ENCODE results near the gene ACADVL. TPM values are rescaled to one million over a fixed set of nuclear protein-coding genes. Genes with fewer than 3 reads are reported as not detected.

ACADVL gene
- total and polyA plus RNA-seq, 9 donors, result 277 to 638 (median 374) TPM

GRCh38 chr17:7266784-7267183 lies 47.0 kb downstream of the ACADVL start:
- no peak for DNase-seq
- peaks cover 7% of the 10 kb centered on the region for H3K27me3 ChIP-seq
- no peak overlapping the region for H3K27ac ChIP-seq
- H3K9me3 ChIP-seq, result no peaks in the 10 kb centered on the region
- H3K4me1 ChIP-seq (ENCODE audit: insufficient read depth), result peaks cover 7% of the 10 kb centered on the region
- no peaks in the 10 kb centered on the region for H3K36me3 ChIP-seq
- 16 to 41% (median 25%) methylated on average over 1 of the region's 1 CpG for WGBS, 3 donors
- intact Hi-C loops (cut with DNase I), result no loop called here
- TF ChIP-seq POLR2A (IDR thresholded peaks at IDR 0.05) (no peak), CTCF (IDR thresholded peaks at IDR 0.05) (no peak), EP300 (IDR thresholded peaks at IDR 0.05) (no peak)
- no peak overlapping the region for H3K4me3 ChIP-seq

MicroRNA genes within 50 kb of the gene (microRNA counts, 767-probe panel; counts per million panel counts)
- microRNA hsa-miR-324-3p, result 530 counts per million, percentile 78 among the panel's probes with 10 or more counts
- microRNA hsa-miR-324-5p, result 530 counts per million, percentile 78 among the panel's probes with 10 or more counts

Small RNA genes lying within 50 kb of the gene (microRNA-seq; reads per million reads assigned to microRNA genes)
- gene MIR324, result 248 to 397 (median 328) reads per million in 3 donors

Small RNA genes lying within 50 kb of the gene (small RNA-seq; reads per million reads assigned to genes)
- gene AC120057.4 (not detected), gene MIR324 (0.50 reads per million, percentile 11 among the genes with 10 or more reads in this experiment), gene RF00019 (not detected)

Other genes starting within 250 kb of the ACADVL start
Only the 30 nearest of the 33 such genes appear.
- 100 to 1,000 TPM in 6 of 7 donors, 10 to 100 TPM in 1; 80.1 to 211 (median 179) TPM for gene RNASEK, start 207.3 kb upstream of the ACADVL start, total RNA-seq
- 100 to 1,000 TPM; 192 to 295 TPM for gene RNASEK, start 207.3 kb upstream of the ACADVL start, polyA plus RNA-seq
- 10 to 100 TPM in 1 of 7 donors, 1 to 10 TPM in 4, under 1 TPM in 2; 0.46 to 13.9 (median 3.5) TPM for gene BCL6B, start 196.9 kb upstream of the ACADVL start, total RNA-seq
- gene BCL6B, start 196.9 kb upstream of the ACADVL start, polyA plus RNA-seq, result 10 to 100 TPM in 1 of 2 donors, 1 to 10 TPM in 1; 6.2 to 13.7 TPM
- gene SLC16A13, start 183.9 kb upstream of the ACADVL start, total RNA-seq, result 1 to 10 TPM in 4 of 7 donors, under 1 TPM in 3; 0.12 to 2.8 (median 1.2) TPM
- 1 to 10 TPM; 1.2 TPM for gene SLC16A13, start 183.9 kb upstream of the ACADVL start, polyA plus RNA-seq
- 10 to 100 TPM in 1 of 7 donors, 1 to 10 TPM in 5, not detected in 1; 1.2 to 14.4 (median 2.9) TPM for gene SLC16A11, start 175.8 kb upstream of the ACADVL start, total RNA-seq
- gene SLC16A11, start 175.8 kb upstream of the ACADVL start, polyA plus RNA-seq, result 1 to 10 TPM in 1 of 2 donors, not detected in 1; 3.9 TPM
- gene CLEC10A, start 139.7 kb upstream of the ACADVL start, total RNA-seq, result 1 to 10 TPM in 6 of 7 donors, under 1 TPM in 1; 0.98 to 2.9 (median 2.2) TPM
- 1 to 10 TPM; 3.5 to 9.4 TPM for gene CLEC10A, start 139.7 kb upstream of the ACADVL start, polyA plus RNA-seq
- under 1 TPM in 5 of 7 donors, not detected in 2; 0.20 to 0.72 (median 0.60) TPM for gene ASGR2, start 105.1 kb upstream of the ACADVL start, total RNA-seq
- gene ASGR2, start 105.1 kb upstream of the ACADVL start, polyA plus RNA-seq, result under 1 TPM; 0.24 to 0.37 TPM
- 1 to 10 TPM in 4 of 7 donors, under 1 TPM in 3; 0.63 to 3.3 (median 1.0) TPM for gene ASGR1, start 40.6 kb upstream of the ACADVL start, total RNA-seq
- gene ASGR1, start 40.6 kb upstream of the ACADVL start, polyA plus RNA-seq, result 1 to 10 TPM in 1 of 2 donors, under 1 TPM in 1; 0.20 to 1.3 TPM
- 10 to 100 TPM; 11.0 to 67.7 (median 34.5) TPM for gene DLG4, start 102 bp upstream of the ACADVL start, total RNA-seq
- gene DLG4, start 102 bp upstream of the ACADVL start, polyA plus RNA-seq, result 10 to 100 TPM; 25.1 to 27.8 TPM
- gene DVL2, start 14.6 kb downstream of the ACADVL start, total RNA-seq, result 10 to 100 TPM; 36.9 to 80.6 (median 61.3) TPM
- gene DVL2, start 14.6 kb downstream of the ACADVL start, polyA plus RNA-seq, result 10 to 100 TPM in 1 of 2 donors, 1 to 10 TPM in 1; 8.2 to 49.0 TPM
- gene PHF23, start 19.5 kb downstream of the ACADVL start, total RNA-seq, result 10 to 100 TPM; 19.4 to 57.7 (median 41.0) TPM
- 10 to 100 TPM; 23.3 to 42.5 TPM for gene PHF23, start 19.5 kb downstream of the ACADVL start, polyA plus RNA-seq
- gene GABARAP, start 22.5 kb downstream of the ACADVL start, total RNA-seq, result 1,000 to 10,000 TPM in 1 of 7 donors, 100 to 1,000 TPM in 6; 526 to 1,303 (median 619) TPM
- 1,000 to 10,000 TPM in 1 of 2 donors, 100 to 1,000 TPM in 1; 763 to 1,518 TPM for gene GABARAP, start 22.5 kb downstream of the ACADVL start, polyA plus RNA-seq
- 100 to 1,000 TPM in 5 of 7 donors, 10 to 100 TPM in 2; 42.3 to 136 (median 123) TPM for gene CTDNEP1, start 31.8 kb downstream of the ACADVL start, total RNA-seq
- gene CTDNEP1, start 31.8 kb downstream of the ACADVL start, polyA plus RNA-seq, result 100 to 1,000 TPM in 1 of 2 donors, 10 to 100 TPM in 1; 82.5 to 256 TPM
- 10 to 100 TPM; 18.7 to 55.7 (median 40.6) TPM for gene ELP5, start 32.3 kb downstream of the ACADVL start, total RNA-seq
- gene ELP5, start 32.3 kb downstream of the ACADVL start, polyA plus RNA-seq, result 10 to 100 TPM; 35.1 to 56.0 TPM
- 100 to 1,000 TPM in 1 of 7 donors, 1 to 10 TPM in 4, under 1 TPM in 1, not detected in 1; 0.53 to 102 (median 6.3) TPM for gene CLDN7, start 42.5 kb downstream of the ACADVL start, total RNA-seq
- gene CLDN7, start 42.5 kb downstream of the ACADVL start, polyA plus RNA-seq, result 1 to 10 TPM in 1 of 2 donors, under 1 TPM in 1; 0.27 to 1.1 TPM
- gene SLC2A4, start 61.8 kb downstream of the ACADVL start, total RNA-seq, result 1 to 10 TPM in 6 of 7 donors, under 1 TPM in 1; 0.83 to 9.8 (median 2.3) TPM
- gene SLC2A4, start 61.8 kb downstream of the ACADVL start, polyA plus RNA-seq, result 1 to 10 TPM; 3.4 to 4.1 TPM
- 1 to 10 TPM in 2 of 7 donors, under 1 TPM in 2, not detected in 3; 0.30 to 1.8 (median 0.98) TPM for gene YBX2, start 74.7 kb downstream of the ACADVL start, total RNA-seq
- under 1 TPM; 0.33 to 0.80 TPM for gene YBX2, start 74.7 kb downstream of the ACADVL start, polyA plus RNA-seq
- 100 to 1,000 TPM in 5 of 7 donors, 10 to 100 TPM in 2; 55.9 to 302 (median 229) TPM for gene EIF5A, start 87.7 kb downstream of the ACADVL start, total RNA-seq
- gene EIF5A, start 87.7 kb downstream of the ACADVL start, polyA plus RNA-seq, result 100 to 1,000 TPM; 182 to 258 TPM
- gene GPS2, start 95.4 kb downstream of the ACADVL start, total RNA-seq, result 10 to 100 TPM; 53.1 to 76.5 (median 59.3) TPM
- gene GPS2, start 95.4 kb downstream of the ACADVL start, polyA plus RNA-seq, result 100 to 1,000 TPM in 1 of 2 donors, 10 to 100 TPM in 1; 62.2 to 103 TPM
- 10 to 100 TPM; 11.2 to 48.0 (median 41.6) TPM for gene NEURL4, start 109.4 kb downstream of the ACADVL start, total RNA-seq
- 10 to 100 TPM in 1 of 2 donors, 1 to 10 TPM in 1; 9.6 to 32.8 TPM for gene NEURL4, start 109.4 kb downstream of the ACADVL start, polyA plus RNA-seq
- 1 to 10 TPM; 1.9 to 9.4 (median 5.5) TPM for gene ACAP1, start 116.6 kb downstream of the ACADVL start, total RNA-seq
- 1 to 10 TPM; 2.2 to 5.8 TPM for gene ACAP1, start 116.6 kb downstream of the ACADVL start, polyA plus RNA-seq
- 10 to 100 TPM in 5 of 7 donors, 1 to 10 TPM in 2; 5.1 to 12.9 (median 10.5) TPM for gene KCTD11, start 132.2 kb downstream of the ACADVL start, total RNA-seq
- 10 to 100 TPM; 10.4 to 12.5 TPM for gene KCTD11, start 132.2 kb downstream of the ACADVL start, polyA plus RNA-seq
- not detected for gene TMEM95, start 135.2 kb downstream of the ACADVL start, total RNA-seq
- gene TMEM95, start 135.2 kb downstream of the ACADVL start, polyA plus RNA-seq, result not detected
- gene TNK1, start 161.2 kb downstream of the ACADVL start, total RNA-seq, result 1 to 10 TPM; 5.0 to 8.3 (median 6.4) TPM
- 1 to 10 TPM in 1 of 2 donors, under 1 TPM in 1; 0.85 to 3.6 TPM for gene TNK1, start 161.2 kb downstream of the ACADVL start, polyA plus RNA-seq
- 10 to 100 TPM; 11.0 to 52.4 (median 33.8) TPM for gene PLSCR3, start 174.6 kb downstream of the ACADVL start, total RNA-seq
- gene PLSCR3, start 174.6 kb downstream of the ACADVL start, polyA plus RNA-seq, result 10 to 100 TPM in 1 of 2 donors, 1 to 10 TPM in 1; 7.1 to 40.9 TPM
- gene TMEM256, start 184.2 kb downstream of the ACADVL start, total RNA-seq, result 100 to 1,000 TPM in 2 of 7 donors, 10 to 100 TPM in 5; 57.0 to 133 (median 85.2) TPM
- 100 to 1,000 TPM in 1 of 2 donors, 10 to 100 TPM in 1; 44.0 to 128 TPM for gene TMEM256, start 184.2 kb downstream of the ACADVL start, polyA plus RNA-seq
- gene NLGN2, start 187.9 kb downstream of the ACADVL start, total RNA-seq, result 10 to 100 TPM; 11.4 to 76.2 (median 53.9) TPM
- 10 to 100 TPM; 16.9 to 30.2 TPM for gene NLGN2, start 187.9 kb downstream of the ACADVL start, polyA plus RNA-seq
- not detected for gene SPEM1, start 200.4 kb downstream of the ACADVL start, total RNA-seq
- not detected for gene SPEM1, start 200.4 kb downstream of the ACADVL start, polyA plus RNA-seq
- gene SPEM2, start 205.7 kb downstream of the ACADVL start, total RNA-seq, result not detected
- gene SPEM2, start 205.7 kb downstream of the ACADVL start, polyA plus RNA-seq, result not detected
- gene SPEM3, start 208.9 kb downstream of the ACADVL start, total RNA-seq, result not detected
- gene SPEM3, start 208.9 kb downstream of the ACADVL start, polyA plus RNA-seq, result not detected
- 1 to 10 TPM in 5 of 7 donors, under 1 TPM in 2; 0.43 to 8.3 (median 1.5) TPM for gene TMEM102, start 215.5 kb downstream of the ACADVL start, total RNA-seq
- gene TMEM102, start 215.5 kb downstream of the ACADVL start, polyA plus RNA-seq, result 1 to 10 TPM in 1 of 2 donors, under 1 TPM in 1; 0.61 to 1.2 TPM

All from ovary (tissue), 9 donors.